Karpas-422 (cell line): ENCODE results near the gene AHCYL2. TPM values are rescaled to one million over a fixed set of nuclear protein-coding genes. Genes with fewer than 3 reads are reported as not detected.
"Not testable (repeated sequence)": the region's sequence is repeated elsewhere in the genome, so short reads cannot be mapped to it uniquely, and the experiment has no call there.

ENCODE experiments used
- DNase-seq: peaks from one replicate; pipeline ENCODE4 v3.0.0-alpha.2; 2015
- H2AFZ ChIP-seq: fragments of 200-600 bp; sonication (generic); 2 replicates; pipeline ENCODE4 v1.6.1; 2014; ENCODE audit warnings: antibody characterized with exemption, low read length, mixed read lengths
- H3K27ac ChIP-seq: fragments of 200-600 bp; sonication (generic); 2 replicates; pipeline ENCODE4 v1.5.1; 2014; ENCODE audit warnings: mild to moderate bottlenecking, low read length, moderate library complexity
- H3K27me3 ChIP-seq: fragments of 200-600 bp; sonication (generic); 2 replicates; pipeline ENCODE4 v1.6.1; 2014; ENCODE audit warnings: low read length, mixed read lengths
- H3K36me3 ChIP-seq: fragments of 200-600 bp; sonication (generic); 2 replicates; pipeline ENCODE4 v1.6.1; 2014; ENCODE audit warnings: low read length, mixed read lengths; ENCODE audit not compliant: insufficient read depth
- H3K4me1 ChIP-seq: fragments of 200-600 bp; sonication (generic); 2 replicates; pipeline ENCODE4 v1.6.1; 2014; ENCODE audit warnings: mild to moderate bottlenecking, low read length, mixed read lengths
- H3K4me2 ChIP-seq: fragments of 200-600 bp; sonication (generic); 2 replicates; pipeline ENCODE4 v1.6.1; 2014; ENCODE audit warnings: low read length, low read depth, mild to moderate bottlenecking; ENCODE audit not compliant: poor library complexity, severe bottlenecking
- H3K4me3 ChIP-seq: fragments of 200-600 bp; sonication (generic); 2 replicates; pipeline ENCODE4 v1.5.1; 2014; ENCODE audit warnings: mild to moderate bottlenecking, antibody characterized with exemption, low read length, mixed read lengths
- H3K79me2 ChIP-seq: fragments of 200-600 bp; sonication (generic); 2 replicates; pipeline ENCODE4 v1.6.1; 2014; ENCODE audit warnings: mild to moderate bottlenecking, low read length, mixed read lengths
- H3K9ac ChIP-seq: fragments of 200-600 bp; sonication (generic); 2 replicates; pipeline ENCODE4 v1.6.0; 2014; ENCODE audit warnings: low read length
- H3K9me2 ChIP-seq: fragments of 200-600 bp; sonication (generic), shearing (Covaris generic); replicated peaks from 2 replicates; pipeline ENCODE4 v1.6.0; 2014; ENCODE audit warnings: mild to moderate bottlenecking, low read length, moderate library complexity; ENCODE audit not compliant: insufficient read depth
- H3K9me3 ChIP-seq: fragments of 300-700, 200-600 bp; sonication (generic); 2 replicates; pipeline ENCODE4 v1.6.1; 2014; ENCODE audit warnings: low read length, mixed read lengths
- H4K20me1 ChIP-seq: fragments of 200-600 bp; sonication (generic); 2 replicates; pipeline ENCODE4 v1.6.1; 2014; ENCODE audit warnings: mild to moderate bottlenecking, antibody characterized with exemption, low read length, low read depth; ENCODE audit not compliant: insufficient read depth
- total RNA-seq: library from RNA; depleted of rRNA; stranded (reverse); fragments of >200 nt; shearing (Covaris generic); gene quantifications from 2 replicates; pipeline ENCODE4 v1.2.3, GENCODE V29; 2014; ENCODE audit warnings: low replicate concordance

AHCYL2 gene
- total RNA-seq, 1 experiment from 2014 or later, result 6.0 TPM

DNA sequence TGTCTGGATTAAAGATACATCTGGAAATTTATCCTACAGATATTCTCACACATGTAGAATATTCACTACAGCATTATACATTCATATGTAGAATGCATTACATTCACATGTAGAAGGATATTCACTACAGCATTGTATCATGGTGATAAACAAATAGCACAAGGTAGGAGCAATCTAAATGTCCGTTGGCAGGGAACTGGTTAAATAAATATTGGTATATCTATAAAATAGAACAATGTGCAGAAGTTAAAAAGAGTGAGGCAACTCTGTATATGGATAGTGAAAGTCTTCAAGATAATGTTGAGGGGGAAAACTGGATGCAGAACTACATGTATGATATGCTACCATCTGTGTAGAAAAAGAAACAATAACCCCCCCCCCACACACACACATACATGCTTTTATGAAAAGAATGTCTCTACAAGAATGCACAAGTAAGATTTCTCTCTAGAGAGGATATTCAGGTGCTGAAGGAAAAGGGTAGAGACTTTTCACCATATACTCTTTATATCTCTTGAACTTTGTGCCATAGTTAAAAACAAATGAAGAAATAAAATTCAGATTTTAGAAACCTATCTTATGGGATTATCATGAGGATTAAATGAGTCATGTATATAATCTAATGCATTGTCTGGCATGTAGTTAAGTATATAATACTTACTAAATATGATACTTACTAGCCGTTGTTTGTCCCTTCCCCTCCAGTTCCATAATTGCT is 123.4 kb downstream of the AHCYL2 start:
- Histone ChIP-seq H3K27me3 (no peaks in the 10 kb centered on the region), H3K9me2 (no peaks in the 10 kb centered on the region), H3K79me2 (no peaks in the 10 kb centered on the region), H3K36me3 (no peaks in the 10 kb centered on the region), H3K4me1 (no peaks in the 10 kb centered on the region), H3K27ac (no peak overlapping the region), H3K9ac (no peak overlapping the region), H4K20me1 (no peaks in the 10 kb centered on the region), H3K4me2 (no peak overlapping the region), H2AFZ (no peak overlapping the region), H3K4me3 (no peak overlapping the region), H3K9me3 (no peaks in the 10 kb centered on the region)
- no peak for DNase-seq

DNA sequence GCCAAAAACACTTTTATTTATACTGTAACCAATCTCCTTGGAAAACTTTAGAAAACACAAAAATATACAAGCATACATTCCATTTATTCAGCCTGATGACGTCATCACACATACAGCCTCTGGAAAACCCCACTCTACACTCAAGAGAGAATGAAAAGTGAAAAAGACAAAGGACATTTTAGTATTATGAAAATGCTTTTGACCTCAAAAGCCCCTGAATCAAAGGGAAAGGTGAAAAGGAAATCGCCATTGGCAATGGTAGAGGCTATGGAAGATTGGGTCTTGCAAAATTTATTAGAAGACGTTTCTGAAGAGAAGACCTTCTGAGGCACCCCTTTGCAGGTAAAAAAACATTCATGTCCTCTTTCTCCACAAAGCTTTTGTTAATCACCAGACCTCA is 126.5 kb downstream of the AHCYL2 start:
- no peaks in the 10 kb centered on the region for H3K4me1 ChIP-seq
- H3K9me3 ChIP-seq, result no peaks in the 10 kb centered on the region
- no peaks in the 10 kb centered on the region for H3K79me2 ChIP-seq
- H3K27ac ChIP-seq, result no peak overlapping the region
- DNase-seq, result no peak
- no peak overlapping the region for H3K4me2 ChIP-seq
- no peaks in the 10 kb centered on the region for H3K9me2 ChIP-seq
- no peak overlapping the region for H3K9ac ChIP-seq
- H3K4me3 ChIP-seq, result no peak overlapping the region
- no peaks in the 10 kb centered on the region for H3K36me3 ChIP-seq
- no peaks in the 10 kb centered on the region for H4K20me1 ChIP-seq
- H3K27me3 ChIP-seq, result no peaks in the 10 kb centered on the region
- H2AFZ ChIP-seq, result no peak overlapping the region

DNA sequence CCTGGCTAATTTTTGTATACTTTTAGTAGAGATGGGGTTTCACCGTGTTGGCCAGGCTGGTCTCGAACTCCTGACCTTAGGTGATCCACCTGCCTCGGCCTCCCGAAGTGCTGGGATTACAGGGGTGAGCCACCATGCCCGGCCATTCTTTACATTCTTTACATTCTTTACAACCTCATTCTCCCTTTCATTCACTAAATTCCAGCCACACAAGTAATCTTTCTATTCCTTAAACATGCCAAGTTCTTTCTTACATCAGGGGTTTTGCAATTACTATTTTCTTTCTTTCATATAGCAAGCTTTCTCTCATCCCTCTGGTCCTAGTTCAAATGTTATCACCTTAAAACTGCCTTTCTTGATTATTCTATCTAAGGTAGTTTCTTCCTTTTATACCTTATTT is 128.3 kb downstream of the AHCYL2 start:
- not testable (repeated sequence) for H3K36me3 ChIP-seq, H3K27me3 ChIP-seq, H3K9me2 ChIP-seq, DNase-seq, H3K9me3 ChIP-seq, H3K9ac ChIP-seq, H3K27ac ChIP-seq, H3K4me1 ChIP-seq, H3K79me2 ChIP-seq, H2AFZ ChIP-seq, H3K4me3 ChIP-seq, H3K4me2 ChIP-seq, H4K20me1 ChIP-seq

DNA sequence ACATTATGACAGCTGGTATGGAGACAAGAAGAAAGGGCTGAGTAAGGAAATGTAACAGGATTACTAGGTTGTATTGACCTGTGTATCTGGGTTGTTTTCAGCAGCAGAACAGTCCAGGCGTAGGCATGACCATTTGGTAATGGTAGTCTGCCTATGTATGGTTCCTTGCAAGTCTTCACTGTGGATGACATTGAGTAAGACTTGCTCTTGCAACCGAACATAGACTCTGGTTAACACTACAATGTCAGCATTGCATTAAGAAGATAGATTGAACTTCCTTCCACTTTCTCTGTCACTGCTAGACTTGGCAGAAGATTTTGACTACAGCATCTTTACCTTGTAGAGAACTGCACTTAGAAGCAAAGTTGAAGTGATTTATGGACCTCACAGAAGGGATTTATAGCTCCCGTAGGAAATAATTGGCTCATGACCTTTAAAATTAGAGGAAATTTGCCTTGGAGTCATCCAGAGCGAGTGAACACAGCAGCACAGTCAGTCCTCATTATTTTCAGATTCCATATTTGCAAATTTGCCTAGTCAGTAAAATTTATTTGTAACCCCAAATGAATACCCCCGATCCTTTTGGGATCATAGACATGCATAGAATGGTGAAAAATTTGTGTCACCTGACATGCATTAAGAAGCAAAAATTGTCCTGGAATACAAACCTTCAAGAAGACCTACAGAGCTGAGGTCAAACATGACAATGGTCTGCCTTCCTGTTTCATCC is 129.8 kb downstream of the AHCYL2 start:
- no peak overlapping the region for H3K9ac ChIP-seq

DNA sequence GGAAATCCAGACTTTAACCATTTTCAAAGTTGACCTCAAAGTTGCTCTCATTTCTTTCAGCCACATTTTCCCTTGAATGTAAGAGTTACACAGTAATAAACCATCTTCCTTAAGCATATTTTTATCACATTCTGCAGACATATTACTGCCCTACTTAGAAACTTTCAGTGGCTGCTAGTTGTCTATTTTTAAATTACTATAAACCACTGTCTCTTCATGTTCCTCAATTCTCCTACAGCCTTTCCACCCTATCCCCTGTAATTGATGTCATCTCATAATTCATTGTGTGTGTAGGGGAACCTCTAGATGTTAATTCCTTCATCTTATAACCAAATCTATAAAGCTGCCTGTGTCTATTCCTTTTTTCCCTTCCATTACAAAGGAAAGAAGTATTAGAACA is 131.3 kb downstream of the AHCYL2 start:
- no peak overlapping the region for H3K4me2 ChIP-seq
- H3K79me2 ChIP-seq, result no peaks in the 10 kb centered on the region
- no peaks in the 10 kb centered on the region for H3K4me1 ChIP-seq
- no peaks in the 10 kb centered on the region for H3K9me3 ChIP-seq
- H3K36me3 ChIP-seq, result no peaks in the 10 kb centered on the region
- 0 out of 2 replicates have a peak, but pooled peaks cover 4% of the 10 kb centered on the region for H4K20me1 ChIP-seq
- H2AFZ ChIP-seq, result no peak overlapping the region
- no peak overlapping the region for H3K9ac ChIP-seq
- no peaks in the 10 kb centered on the region for H3K9me2 ChIP-seq
- DNase-seq, result no peak
- H3K27ac ChIP-seq, result no peak overlapping the region
- H3K27me3 ChIP-seq, result no peaks in the 10 kb centered on the region
- H3K4me3 ChIP-seq, result no peak overlapping the region

More for the DNA sequence above, 129.8 kb downstream of the AHCYL2 start:
- H4K20me1 ChIP-seq, result no peaks in the 10 kb centered on the region
- no peaks in the 10 kb centered on the region for H3K27me3 ChIP-seq
- H3K27ac ChIP-seq, result no peak overlapping the region
- H3K36me3 ChIP-seq, result no peaks in the 10 kb centered on the region
- no peak overlapping the region for H2AFZ ChIP-seq
- no peak overlapping the region for H3K4me2 ChIP-seq
- no peaks in the 10 kb centered on the region for H3K9me2 ChIP-seq
- H3K79me2 ChIP-seq, result no peaks in the 10 kb centered on the region
- H3K4me3 ChIP-seq, result no peak overlapping the region
- H3K9me3 ChIP-seq, result no peaks in the 10 kb centered on the region
- DNase-seq, result no peak
- no peaks in the 10 kb centered on the region for H3K4me1 ChIP-seq

DNA sequence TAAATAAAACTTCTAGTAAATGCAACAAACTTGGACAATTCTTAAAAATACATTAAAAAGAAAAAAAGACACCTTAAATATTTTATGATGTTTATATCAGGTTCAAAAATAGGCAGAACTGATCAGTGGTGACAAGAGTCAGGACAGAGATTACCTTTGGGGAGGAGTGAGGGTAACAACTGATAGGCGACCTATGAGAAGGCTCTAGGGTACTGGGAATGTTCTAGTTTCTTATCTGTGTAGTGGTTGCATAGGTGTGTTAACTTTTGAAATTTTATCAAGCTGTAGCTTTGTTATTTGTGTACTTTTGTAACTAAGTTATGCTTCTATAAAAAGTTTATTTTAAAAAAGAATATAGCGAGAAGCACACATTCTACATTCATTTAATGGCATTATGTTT is 134.3 kb downstream of the AHCYL2 start:
- H3K9ac ChIP-seq, result no peak overlapping the region
- H3K4me2 ChIP-seq, result no peak overlapping the region
- H3K27me3 ChIP-seq, result no peaks in the 10 kb centered on the region
- no peak overlapping the region for H3K27ac ChIP-seq
- H4K20me1 ChIP-seq, result 0 out of 2 replicates have a peak, but pooled peaks cover 4% of the 10 kb centered on the region
- DNase-seq, result no peak
- H2AFZ ChIP-seq, result no peak overlapping the region
- H3K9me2 ChIP-seq, result no peaks in the 10 kb centered on the region
- no peaks in the 10 kb centered on the region for H3K79me2 ChIP-seq
- no peak overlapping the region for H3K4me3 ChIP-seq
- H3K36me3 ChIP-seq, result no peaks in the 10 kb centered on the region
- no peaks in the 10 kb centered on the region for H3K9me3 ChIP-seq
- no peaks in the 10 kb centered on the region for H3K4me1 ChIP-seq

DNA sequence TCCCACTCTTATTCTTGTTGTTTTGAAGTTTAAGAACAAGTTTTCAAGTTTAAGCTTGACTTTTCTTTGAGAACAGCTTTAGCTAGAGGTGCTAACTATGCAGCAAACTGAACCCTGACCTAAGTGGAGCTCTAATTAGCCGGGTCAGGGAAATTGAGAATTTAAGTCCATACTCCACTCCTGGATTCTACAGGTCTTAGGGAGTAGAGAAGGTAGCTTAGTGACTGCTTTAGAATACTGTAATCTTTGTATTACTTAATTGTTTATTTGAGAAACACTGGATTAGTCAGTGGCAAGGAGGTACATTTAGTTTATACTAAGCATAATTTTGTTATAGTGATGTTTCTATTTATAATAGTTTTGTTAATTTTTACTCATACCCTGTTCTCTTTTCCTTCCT is 134.8 kb downstream of the AHCYL2 start:
- Histone ChIP-seq H4K20me1 (0 out of 2 replicates have a peak, but pooled peaks cover 4% of the 10 kb centered on the region), H3K4me2 (no peak overlapping the region), H3K36me3 (no peaks in the 10 kb centered on the region), H3K4me3 (no peak overlapping the region), H3K9me2 (no peaks in the 10 kb centered on the region), H3K27me3 (no peaks in the 10 kb centered on the region), H3K9ac (no peak overlapping the region), H3K79me2 (no peaks in the 10 kb centered on the region), H3K4me1 (no peaks in the 10 kb centered on the region), H3K9me3 (no peaks in the 10 kb centered on the region), H3K27ac (no peak overlapping the region), H2AFZ (no peak overlapping the region)
- DNase-seq, result no peak

DNA sequence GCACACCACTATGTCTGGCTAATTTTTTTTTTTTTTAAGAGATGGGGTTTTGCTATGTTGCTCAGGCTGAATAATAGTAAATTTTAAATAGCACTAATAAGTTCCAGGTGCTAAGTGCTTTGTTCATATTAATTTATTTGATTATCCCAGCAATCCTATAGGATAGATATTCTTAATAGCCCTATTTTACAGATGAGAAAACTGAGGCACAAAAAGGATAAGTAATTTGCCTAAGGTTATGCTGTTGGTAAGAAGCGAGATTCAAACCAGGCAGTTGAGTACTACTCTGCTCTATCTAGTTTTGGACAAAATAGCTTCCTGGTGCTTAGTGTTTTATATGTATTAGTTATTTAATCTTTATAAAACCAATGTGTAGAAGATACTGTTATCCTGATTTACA is 136.9 kb downstream of the AHCYL2 start:
- Histone ChIP-seq H3K9me2 (no peaks in the 10 kb centered on the region), H3K4me3 (no peak overlapping the region), H3K27ac (no peak overlapping the region), H3K9me3 (no peaks in the 10 kb centered on the region), H3K4me2 (no peak overlapping the region), H3K36me3 (no peaks in the 10 kb centered on the region), H3K9ac (no peak overlapping the region), H3K4me1 (no peaks in the 10 kb centered on the region), H3K79me2 (no peaks in the 10 kb centered on the region), H2AFZ (no peak overlapping the region), H4K20me1 (0 out of 2 replicates have a peak, but pooled peaks cover 4% of the 10 kb centered on the region), H3K27me3 (no peaks in the 10 kb centered on the region)
- no peak for DNase-seq
